Measurements from ENCODE around the gene SORCS3.

DNA sequence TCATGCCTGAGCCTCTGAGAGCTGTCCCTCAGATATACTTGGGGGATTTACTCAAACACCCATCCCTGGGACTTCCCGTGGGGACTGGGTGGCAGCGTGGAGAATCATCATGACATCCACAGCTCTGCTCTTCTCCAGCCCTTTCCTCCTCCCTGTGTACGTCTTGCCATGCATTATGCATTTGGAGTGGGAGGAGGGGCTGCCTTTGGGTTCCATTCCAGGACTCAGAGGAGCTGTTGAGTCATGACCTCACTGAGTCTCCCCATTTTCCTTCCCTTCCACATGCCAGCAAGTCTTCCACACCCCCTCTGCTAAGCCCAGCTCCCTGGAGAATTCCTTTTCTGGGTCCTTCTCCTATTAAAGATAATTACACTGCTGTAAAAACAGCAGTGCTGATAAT, 480.7 kb downstream of the SORCS3 start:
- TF ChIP-seq POLR2AphosphoS5 (IDR thresholded peaks at IDR 0.05) = no peak
- TF ChIP-seq EP300 (conservative IDR thresholded peaks at IDR 0.05; ENCODE audit: poor library complexity, severe bottlenecking) = no peak
- TF ChIP-seq, protein P1, sequence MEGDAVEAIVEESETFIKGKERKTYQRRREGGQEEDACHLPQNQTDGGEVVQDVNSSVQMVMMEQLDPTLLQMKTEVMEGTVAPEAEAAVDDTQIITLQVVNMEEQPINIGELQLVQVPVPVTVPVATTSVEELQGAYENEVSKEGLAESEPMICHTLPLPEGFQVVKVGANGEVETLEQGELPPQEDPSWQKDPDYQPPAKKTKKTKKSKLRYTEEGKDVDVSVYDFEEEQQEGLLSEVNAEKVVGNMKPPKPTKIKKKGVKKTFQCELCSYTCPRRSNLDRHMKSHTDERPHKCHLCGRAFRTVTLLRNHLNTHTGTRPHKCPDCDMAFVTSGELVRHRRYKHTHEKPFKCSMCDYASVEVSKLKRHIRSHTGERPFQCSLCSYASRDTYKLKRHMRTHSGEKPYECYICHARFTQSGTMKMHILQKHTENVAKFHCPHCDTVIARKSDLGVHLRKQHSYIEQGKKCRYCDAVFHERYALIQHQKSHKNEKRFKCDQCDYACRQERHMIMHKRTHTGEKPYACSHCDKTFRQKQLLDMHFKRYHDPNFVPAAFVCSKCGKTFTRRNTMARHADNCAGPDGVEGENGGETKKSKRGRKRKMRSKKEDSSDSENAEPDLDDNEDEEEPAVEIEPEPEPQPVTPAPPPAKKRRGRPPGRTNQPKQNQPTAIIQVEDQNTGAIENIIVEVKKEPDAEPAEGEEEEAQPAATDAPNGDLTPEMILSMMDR (IDR thresholded peaks at IDR 0.05; ENCODE audit: poor library complexity, severe bottlenecking) = no peak
- no peak for TF ChIP-seq EZH2 (IDR thresholded peaks at IDR 0.05; ENCODE audit: borderline replicate concordance, insufficient read depth, low read length, poor library complexity, severe bottlenecking)
- TF ChIP-seq RAD21 (conservative IDR thresholded peaks at IDR 0.05) = no peak
- TF ChIP-seq, protein P2, sequence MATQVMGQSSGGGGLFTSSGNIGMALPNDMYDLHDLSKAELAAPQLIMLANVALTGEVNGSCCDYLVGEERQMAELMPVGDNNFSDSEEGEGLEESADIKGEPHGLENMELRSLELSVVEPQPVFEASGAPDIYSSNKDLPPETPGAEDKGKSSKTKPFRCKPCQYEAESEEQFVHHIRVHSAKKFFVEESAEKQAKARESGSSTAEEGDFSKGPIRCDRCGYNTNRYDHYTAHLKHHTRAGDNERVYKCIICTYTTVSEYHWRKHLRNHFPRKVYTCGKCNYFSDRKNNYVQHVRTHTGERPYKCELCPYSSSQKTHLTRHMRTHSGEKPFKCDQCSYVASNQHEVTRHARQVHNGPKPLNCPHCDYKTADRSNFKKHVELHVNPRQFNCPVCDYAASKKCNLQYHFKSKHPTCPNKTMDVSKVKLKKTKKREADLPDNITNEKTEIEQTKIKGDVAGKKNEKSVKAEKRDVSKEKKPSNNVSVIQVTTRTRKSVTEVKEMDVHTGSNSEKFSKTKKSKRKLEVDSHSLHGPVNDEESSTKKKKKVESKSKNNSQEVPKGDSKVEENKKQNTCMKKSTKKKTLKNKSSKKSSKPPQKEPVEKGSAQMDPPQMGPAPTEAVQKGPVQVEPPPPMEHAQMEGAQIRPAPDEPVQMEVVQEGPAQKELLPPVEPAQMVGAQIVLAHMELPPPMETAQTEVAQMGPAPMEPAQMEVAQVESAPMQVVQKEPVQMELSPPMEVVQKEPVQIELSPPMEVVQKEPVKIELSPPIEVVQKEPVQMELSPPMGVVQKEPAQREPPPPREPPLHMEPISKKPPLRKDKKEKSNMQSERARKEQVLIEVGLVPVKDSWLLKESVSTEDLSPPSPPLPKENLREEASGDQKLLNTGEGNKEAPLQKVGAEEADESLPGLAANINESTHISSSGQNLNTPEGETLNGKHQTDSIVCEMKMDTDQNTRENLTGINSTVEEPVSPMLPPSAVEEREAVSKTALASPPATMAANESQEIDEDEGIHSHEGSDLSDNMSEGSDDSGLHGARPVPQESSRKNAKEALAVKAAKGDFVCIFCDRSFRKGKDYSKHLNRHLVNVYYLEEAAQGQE (IDR thresholded peaks at IDR 0.05; ENCODE audit: borderline replicate concordance) = no peak
- no peak for TF ChIP-seq SMC3 (conservative IDR thresholded peaks at IDR 0.05; ENCODE audit: poor library complexity)
